LNCaP clone FGC (cell line): ENCODE results near the gene PRKCE.

Source experiments
- DNase-seq: peaks from one replicate; pipeline ENCODE4 v3.0.0-alpha.2; 2011; ENCODE audit warnings: low read depth
- H3K4me3 ChIP-seq: 2 replicates; pipeline ENCODE4 v1.5.1; 2011; ENCODE audit warnings: mild to moderate bottlenecking, low read depth, low read length, control low read depth
- CTCF ChIP-seq: IDR thresholded peaks from 2 replicates; pipeline ENCODE4 v1.5.1; 2012; ENCODE audit warnings: mild to moderate bottlenecking; ENCODE audit not compliant: control insufficient read depth, insufficient read depth; ENCODE audit errors: extremely low read depth

The PRKCE gene

GRCh38 chr2:45797451-45798230 lies 146.2 kb downstream of the PRKCE start:
- TF ChIP-seq CTCF: no peak
- H3K4me3 ChIP-seq: no peak overlapping the region
- DNase-seq: no peak

- H3K4me3 ChIP-seq: no peak overlapping the region
- no peak for DNase-seq
- TF ChIP-seq CTCF: no peak
These were observed 148.4 kb downstream of the PRKCE start for GRCh38 chr2:45799679-45800381.

- TF ChIP-seq CTCF: no peak
- no peak overlapping the region for H3K4me3 ChIP-seq
- no peak for DNase-seq
These were observed 151.1 kb downstream of the PRKCE start for GRCh38 chr2:45802499-45803138.

GRCh38 chr2:45804987-45805755 lies 153.7 kb downstream of the PRKCE start:
- H3K4me3 ChIP-seq: no peak overlapping the region
- TF ChIP-seq CTCF: no peak
- DNase-seq: no peak

- TF ChIP-seq CTCF: no peak
- no peak overlapping the region for H3K4me3 ChIP-seq
- no peak for DNase-seq
These were observed 155.3 kb downstream of the PRKCE start for GRCh38 chr2:45806563-45807358.

GRCh38 chr2:45808294-45808800 lies 156.9 kb downstream of the PRKCE start:
- no peak for DNase-seq
- H3K4me3 ChIP-seq: no peak overlapping the region

More at GRCh38 chr2:45808294-45808800, 156.9 kb downstream of the PRKCE start:
- TF ChIP-seq CTCF: no peak
